ENCODE results near the gene C6orf120.

C6orf120 gene

DNA sequence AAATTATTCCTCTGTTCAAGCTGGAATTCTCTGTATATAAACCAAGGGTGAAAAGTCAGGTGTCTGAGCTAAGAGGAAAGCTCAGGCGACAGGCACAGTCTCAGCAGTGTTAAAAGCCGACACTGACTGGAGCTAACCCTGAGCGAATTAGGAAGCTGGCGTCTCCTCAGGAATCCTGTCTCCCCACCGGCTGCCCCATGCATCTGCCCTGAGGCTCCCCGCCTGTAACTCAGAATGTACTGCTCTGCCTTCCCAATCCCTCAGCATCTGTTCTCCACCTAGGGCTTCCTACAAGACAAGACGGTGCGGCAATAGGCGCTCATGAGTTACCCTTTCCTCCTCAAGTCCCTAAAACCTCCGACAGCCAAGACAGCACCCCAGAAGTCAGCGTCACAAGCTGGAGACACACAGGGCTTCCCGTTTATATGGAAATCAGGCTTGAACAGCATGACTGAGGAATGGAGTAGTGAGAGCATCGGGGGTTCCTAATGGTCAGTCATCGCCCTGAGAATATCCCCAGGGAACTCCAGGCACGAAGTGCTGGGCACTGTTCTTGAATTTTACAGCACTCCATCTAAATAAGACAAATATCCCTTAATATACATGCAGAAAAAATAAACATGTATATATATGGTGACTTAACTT is 33.6 kb upstream of the C6orf120 start:
- no peak for TF ChIP-seq ZFX (IDR thresholded peaks at IDR 0.05)
- no peak overlapping the region for H3K27ac ChIP-seq

DNA sequence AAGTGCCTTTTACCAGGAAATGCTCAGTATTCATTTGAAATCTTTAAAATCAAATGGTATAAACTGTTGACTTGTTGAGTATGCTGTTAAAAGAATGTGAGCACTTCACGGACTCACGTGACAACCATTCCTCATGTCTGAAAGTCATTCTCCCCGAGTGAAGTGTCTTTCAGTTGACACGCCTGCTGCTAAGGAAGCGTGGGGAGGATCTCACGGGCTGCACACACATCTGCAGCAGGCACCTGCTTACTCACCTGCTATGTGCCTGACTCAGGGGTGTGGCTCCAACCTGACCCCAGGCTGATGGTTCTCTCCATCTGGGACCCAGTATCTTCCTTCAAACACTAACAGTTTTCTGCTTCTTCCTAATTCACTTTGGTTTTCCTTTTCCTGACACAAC is 32.8 kb upstream of the C6orf120 start:
- no peak overlapping the region for H3K27ac ChIP-seq
- TF ChIP-seq ZFX (IDR thresholded peaks at IDR 0.05): no peak
- TF ChIP-seq, protein P1, sequence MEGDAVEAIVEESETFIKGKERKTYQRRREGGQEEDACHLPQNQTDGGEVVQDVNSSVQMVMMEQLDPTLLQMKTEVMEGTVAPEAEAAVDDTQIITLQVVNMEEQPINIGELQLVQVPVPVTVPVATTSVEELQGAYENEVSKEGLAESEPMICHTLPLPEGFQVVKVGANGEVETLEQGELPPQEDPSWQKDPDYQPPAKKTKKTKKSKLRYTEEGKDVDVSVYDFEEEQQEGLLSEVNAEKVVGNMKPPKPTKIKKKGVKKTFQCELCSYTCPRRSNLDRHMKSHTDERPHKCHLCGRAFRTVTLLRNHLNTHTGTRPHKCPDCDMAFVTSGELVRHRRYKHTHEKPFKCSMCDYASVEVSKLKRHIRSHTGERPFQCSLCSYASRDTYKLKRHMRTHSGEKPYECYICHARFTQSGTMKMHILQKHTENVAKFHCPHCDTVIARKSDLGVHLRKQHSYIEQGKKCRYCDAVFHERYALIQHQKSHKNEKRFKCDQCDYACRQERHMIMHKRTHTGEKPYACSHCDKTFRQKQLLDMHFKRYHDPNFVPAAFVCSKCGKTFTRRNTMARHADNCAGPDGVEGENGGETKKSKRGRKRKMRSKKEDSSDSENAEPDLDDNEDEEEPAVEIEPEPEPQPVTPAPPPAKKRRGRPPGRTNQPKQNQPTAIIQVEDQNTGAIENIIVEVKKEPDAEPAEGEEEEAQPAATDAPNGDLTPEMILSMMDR (conservative IDR thresholded peaks at IDR 0.05): no peak

DNA sequence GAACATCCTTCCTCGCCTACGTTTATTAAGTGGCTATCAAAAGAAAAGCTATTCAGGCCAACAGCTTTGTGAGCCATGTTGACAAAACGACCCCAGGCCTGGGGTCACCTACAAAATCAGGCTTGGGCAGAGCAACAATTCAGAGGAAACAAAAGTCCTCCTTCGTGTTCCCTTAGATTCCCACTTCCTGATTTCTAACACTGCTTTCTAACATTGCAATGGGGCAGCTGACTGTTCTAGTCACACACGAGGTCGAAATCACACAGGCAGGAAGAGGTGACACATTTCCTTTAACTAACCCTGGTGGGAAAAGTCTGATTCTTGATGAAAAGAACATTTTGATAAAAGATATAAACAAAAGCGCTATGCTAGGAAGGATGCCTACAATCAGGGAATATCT is 32.0 kb upstream of the C6orf120 start:
- TF ChIP-seq, protein P1 (conservative IDR thresholded peaks at IDR 0.05): no peak
- TF ChIP-seq ZFX (IDR thresholded peaks at IDR 0.05): no peak
- H3K27ac ChIP-seq: no peak overlapping the region

DNA sequence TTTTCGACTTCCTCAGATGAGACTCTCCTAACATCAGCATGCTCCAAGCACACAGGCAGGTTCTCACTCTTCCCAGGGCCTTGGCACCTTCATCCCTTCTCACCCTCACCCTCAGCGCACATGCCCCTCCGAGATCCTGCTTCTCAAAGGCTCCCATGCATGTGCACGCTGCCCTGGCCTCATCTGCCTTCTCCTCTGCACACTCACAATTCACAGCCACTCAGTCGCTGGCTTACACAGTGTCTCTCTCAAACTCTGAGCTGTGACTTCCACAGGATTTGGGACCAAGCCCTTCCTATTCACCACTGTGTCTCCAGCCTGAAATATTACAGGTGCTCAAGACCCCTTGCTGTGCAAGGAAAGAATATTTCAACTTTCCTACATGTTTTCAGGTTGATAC is 30.4 kb upstream of the C6orf120 start:
- H3K27ac ChIP-seq: no peak overlapping the region
- TF ChIP-seq, protein P1 (conservative IDR thresholded peaks at IDR 0.05): no peak
- no peak for TF ChIP-seq ZFX (IDR thresholded peaks at IDR 0.05)

DNA sequence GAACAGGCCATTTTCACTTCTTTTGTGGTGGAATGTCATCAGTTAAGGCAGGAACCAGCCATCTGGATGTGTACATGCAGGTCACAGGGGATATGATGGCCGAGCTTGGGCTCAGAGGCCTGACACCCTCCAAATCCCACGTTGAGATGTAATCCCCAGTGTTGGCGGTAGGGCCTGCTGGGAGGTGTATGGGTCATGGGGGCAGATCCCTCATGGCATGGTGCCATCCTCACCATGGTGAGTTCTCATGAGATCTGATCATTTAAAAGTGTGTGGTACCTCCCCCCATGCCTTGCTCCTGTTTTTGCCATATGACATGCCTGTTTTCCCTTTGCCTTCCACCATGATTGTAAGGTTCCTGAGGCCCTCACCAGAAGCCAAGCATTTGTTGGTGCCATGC is 26.9 kb upstream of the C6orf120 start:
- no peak for TF ChIP-seq ZFX (IDR thresholded peaks at IDR 0.05)
- TF ChIP-seq, protein P1 (conservative IDR thresholded peaks at IDR 0.05): no peak
- H3K27ac ChIP-seq: no peak overlapping the region

DNA sequence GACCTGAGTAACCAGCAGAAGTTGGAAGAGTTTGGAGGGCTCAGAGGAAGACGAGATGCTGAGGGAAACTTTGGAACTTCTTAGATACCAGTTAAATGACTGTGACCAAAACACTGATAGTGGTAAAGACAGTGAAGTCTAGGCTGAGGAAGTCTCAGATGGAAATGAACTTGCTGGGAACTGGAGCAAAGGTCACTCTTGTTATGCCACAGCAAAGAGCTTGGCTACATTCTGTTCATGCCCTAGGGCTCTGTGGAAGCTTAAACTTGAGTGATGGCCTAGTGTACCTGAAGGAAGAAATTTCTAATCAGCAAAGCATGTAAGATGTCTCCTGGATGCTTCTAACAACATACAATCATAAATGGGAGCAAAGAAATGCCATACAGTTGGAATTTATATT is 24.8 kb upstream of the C6orf120 start:
- H3K27ac ChIP-seq: no peak overlapping the region

DNA sequence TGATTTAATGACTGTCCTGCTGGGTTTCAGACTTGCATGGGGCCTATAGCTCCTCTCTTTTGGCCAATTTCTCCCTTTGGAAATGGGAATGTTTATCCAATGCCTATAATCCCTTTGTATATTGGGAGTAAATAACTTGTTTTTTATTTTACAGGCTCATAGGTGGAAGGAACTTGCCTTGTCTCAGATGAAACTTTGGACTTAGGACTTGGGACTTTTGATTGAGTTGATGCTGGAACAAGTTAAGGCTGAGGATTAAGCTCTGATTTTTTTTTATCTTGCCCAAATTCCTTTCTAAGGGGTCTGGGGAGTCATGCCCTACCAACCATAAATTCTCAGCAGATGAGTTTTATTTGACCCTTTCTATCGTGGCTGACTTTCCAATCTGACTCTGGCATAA is 23.6 kb upstream of the C6orf120 start:
- no peak overlapping the region for H3K27ac ChIP-seq
- TF ChIP-seq ZFX (IDR thresholded peaks at IDR 0.05): no peak
- TF ChIP-seq, protein P1 (conservative IDR thresholded peaks at IDR 0.05): no peak

More for the DNA sequence above, 24.8 kb upstream of the C6orf120 start:
- TF ChIP-seq, protein P1 (conservative IDR thresholded peaks at IDR 0.05): no peak
- no peak for TF ChIP-seq ZFX (IDR thresholded peaks at IDR 0.05)

DNA sequence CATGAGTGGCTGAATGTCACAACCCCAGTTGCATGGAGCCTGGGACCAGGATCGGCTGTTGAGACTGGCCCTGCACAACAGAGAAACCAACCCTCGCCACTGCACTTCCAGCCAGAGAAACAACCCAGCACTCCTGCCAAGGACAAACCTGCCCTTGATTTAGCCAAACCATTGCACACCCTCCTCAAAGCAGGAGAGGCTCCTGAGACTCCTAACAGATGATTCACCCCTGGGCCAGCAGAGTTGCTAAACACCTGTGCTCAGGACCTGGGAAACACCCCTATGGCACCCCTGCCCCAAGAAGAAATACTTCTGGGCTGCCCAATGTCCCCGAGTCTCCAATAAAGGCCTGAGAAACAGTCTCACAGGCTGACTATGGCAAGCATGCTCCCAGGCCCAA is 17.9 kb upstream of the C6orf120 start:
- H3K27ac ChIP-seq: no peak overlapping the region

More for the DNA sequence above, 17.9 kb upstream of the C6orf120 start:
- TF ChIP-seq, protein P1 (conservative IDR thresholded peaks at IDR 0.05): no peak
- no peak for TF ChIP-seq ZFX (IDR thresholded peaks at IDR 0.05)

Data from C4-2B (cell line).